Peyer's patch (tissue), 4 donors: Measurements from ENCODE around the gene LBH.

Source experiments
- POLR2A ChIP-seq, 2 donors: fragments of 450-650 bp; IDR thresholded peaks; one replicate each; pipeline ENCODE4 v1.5.1; 2017; ENCODE audit warnings: antibody characterized with exemption in 2 of 2, mild to moderate bottlenecking in 2 of 2, moderate library complexity in 2 of 2
- TF ChIP-seq, protein P1 (sequence below), 6 experiments: fragments of 450-650 bp in 4 of 6; fragments of 200-600 bp in 2 of 6; sonication (generic) in 1 of 6; IDR thresholded peaks; one replicate each; pipeline ENCODE4 v1.5.1; 2017 to 2019; ENCODE audit warnings: antibody characterized with exemption in 6 of 6, mild to moderate bottlenecking in 3 of 6, moderate library complexity in 1 of 6

DNA sequence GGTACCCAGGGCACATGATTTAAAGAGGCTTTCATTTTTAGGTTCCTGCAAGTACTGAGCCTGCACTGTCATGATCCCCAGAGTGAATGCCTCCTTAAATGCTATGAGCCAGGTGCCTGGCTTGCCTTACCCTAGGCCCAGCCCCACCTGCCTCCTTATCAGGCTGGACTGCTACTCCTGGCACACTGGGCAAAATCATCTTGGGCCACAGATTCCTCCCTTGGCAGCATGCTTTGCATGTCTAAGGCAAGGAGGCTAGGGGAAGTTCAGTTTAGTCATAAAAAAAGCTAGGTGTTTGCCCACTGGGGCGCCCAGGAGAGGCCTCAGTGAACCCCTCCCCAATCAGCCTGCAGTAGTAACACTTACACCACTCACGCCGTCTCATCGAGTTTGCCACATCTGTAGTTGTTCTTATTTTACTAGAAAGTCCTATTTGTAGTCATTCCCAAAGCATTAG lies 45.1 kb downstream of the LBH start:
- TF ChIP-seq, protein P1, sequence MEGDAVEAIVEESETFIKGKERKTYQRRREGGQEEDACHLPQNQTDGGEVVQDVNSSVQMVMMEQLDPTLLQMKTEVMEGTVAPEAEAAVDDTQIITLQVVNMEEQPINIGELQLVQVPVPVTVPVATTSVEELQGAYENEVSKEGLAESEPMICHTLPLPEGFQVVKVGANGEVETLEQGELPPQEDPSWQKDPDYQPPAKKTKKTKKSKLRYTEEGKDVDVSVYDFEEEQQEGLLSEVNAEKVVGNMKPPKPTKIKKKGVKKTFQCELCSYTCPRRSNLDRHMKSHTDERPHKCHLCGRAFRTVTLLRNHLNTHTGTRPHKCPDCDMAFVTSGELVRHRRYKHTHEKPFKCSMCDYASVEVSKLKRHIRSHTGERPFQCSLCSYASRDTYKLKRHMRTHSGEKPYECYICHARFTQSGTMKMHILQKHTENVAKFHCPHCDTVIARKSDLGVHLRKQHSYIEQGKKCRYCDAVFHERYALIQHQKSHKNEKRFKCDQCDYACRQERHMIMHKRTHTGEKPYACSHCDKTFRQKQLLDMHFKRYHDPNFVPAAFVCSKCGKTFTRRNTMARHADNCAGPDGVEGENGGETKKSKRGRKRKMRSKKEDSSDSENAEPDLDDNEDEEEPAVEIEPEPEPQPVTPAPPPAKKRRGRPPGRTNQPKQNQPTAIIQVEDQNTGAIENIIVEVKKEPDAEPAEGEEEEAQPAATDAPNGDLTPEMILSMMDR (IDR thresholded peaks at IDR 0.05): no peak
- TF ChIP-seq POLR2A (IDR thresholded peaks at IDR 0.05): no peak
